HG03066 (cell line): ENCODE data around the gene IFNLR1.

Experiments
- ATAC-seq: cut with Tn5 transposase; IDR thresholded peaks from one replicate; pipeline ENCODE4 v1.9.1; 2021; ENCODE audit warnings: low read depth; ENCODE audit not compliant: unreplicated experiment

IFNLR1 gene

GRCh38 chr1:24206516-24207394 lies 19.7 kb upstream of the IFNLR1 start:
- no peak for ATAC-seq

GRCh38 chr1:24206083-24206464 lies 19.0 kb upstream of the IFNLR1 start:
- no peak for ATAC-seq

- no peak for ATAC-seq
Measured at GRCh38 chr1:24205345-24206082, 18.4 kb upstream of the IFNLR1 start.

GRCh38 chr1:24204116-24204515 lies 17.0 kb upstream of the IFNLR1 start:
- ATAC-seq, result no peak

GRCh38 chr1:24203404-24203803 lies 16.3 kb upstream of the IFNLR1 start:
- peak; percentile 50 for ATAC-seq

GRCh38 chr1:24202987-24203386 lies 15.9 kb upstream of the IFNLR1 start:
- ATAC-seq, result no peak

- no peak for ATAC-seq
Measured at GRCh38 chr1:24202556-24202955, 15.5 kb upstream of the IFNLR1 start.

- ATAC-seq, result no peak
Measured at GRCh38 chr1:24201941-24202440, 14.9 kb upstream of the IFNLR1 start.

- ATAC-seq, result no peak
Measured at GRCh38 chr1:24199291-24199900, 12.3 kb upstream of the IFNLR1 start.

GRCh38 chr1:24198766-24199165 lies 11.7 kb upstream of the IFNLR1 start:
- ATAC-seq, result no peak

- ATAC-seq, result no peak
Measured at GRCh38 chr1:24195874-24196273, 8.8 kb upstream of the IFNLR1 start.

- no peak for ATAC-seq
Measured at GRCh38 chr1:24195136-24195535, 8.0 kb upstream of the IFNLR1 start.

- ATAC-seq, result no peak
Measured at GRCh38 chr1:24193046-24193445, 6.0 kb upstream of the IFNLR1 start.

- no peak for ATAC-seq
Measured at GRCh38 chr1:24191860-24192259, 4.8 kb upstream of the IFNLR1 start.

GRCh38 chr1:24190983-24191461 lies 3.9 kb upstream of the IFNLR1 start:
- ATAC-seq, result peak; percentile 50

GRCh38 chr1:24189528-24189927 lies 2.4 kb upstream of the IFNLR1 start:
- ATAC-seq, result no peak

GRCh38 chr1:24186711-24186992 lies 437 bp downstream of the IFNLR1 start:
- no peak for ATAC-seq

GRCh38 chr1:24186031-24186710 lies 918 bp downstream of the IFNLR1 start:
- no peak for ATAC-seq

GRCh38 chr1:24185076-24185475 lies 2.0 kb downstream of the IFNLR1 start:
- ATAC-seq, result no peak

- ATAC-seq, result no peak
Measured at GRCh38 chr1:24182061-24182460, 5.0 kb downstream of the IFNLR1 start.

- ATAC-seq, result no peak
Measured at GRCh38 chr1:24181619-24182018, 5.5 kb downstream of the IFNLR1 start.
